PC-3 (cell line): ENCODE results near the gene CCDC174. TPM values are rescaled to one million over a fixed set of nuclear protein-coding genes. Genes with fewer than 3 reads are reported as not detected.

Source experiments
- total RNA-seq: library from RNA; depleted of rRNA; stranded (reverse); fragments of >200 nt; gene quantifications from 2 replicates; pipeline ENCODE4 v1.2.3, GENCODE V29; 2014; rRNA removed

CCDC174 gene
- total RNA-seq, 1 experiment from 2014 or later = 8.2 TPM

Other genes starting within 250 kb of the CCDC174 start
- 28.1 and 31.9 TPM in 2 replicates for gene SLC6A6, start 249.2 kb upstream of the CCDC174 start, total RNA-seq
- 0.29 and 0.36 TPM in 2 replicates for gene GRIP2, start 111.4 kb upstream of the CCDC174 start, total RNA-seq
- not detected in 2 replicates for gene C3orf20, start 23.4 kb downstream of the CCDC174 start, total RNA-seq
- not detected in 2 replicates for gene FGD5, start 167.2 kb downstream of the CCDC174 start, total RNA-seq